Mesendoderm (in vitro differentiated cells): Measurements from ENCODE around the gene SLC35F3.

Source experiments
- DNase-seq: peaks from one replicate; pipeline ENCODE4 v3.0.0; 2013
- H2AK5ac ChIP-seq: 2 replicates; pipeline ENCODE4 v1.6.1; 2013; ENCODE audit warnings: low read length, inconsistent platforms
- H2BK120ac ChIP-seq: 2 replicates; pipeline ENCODE4 v1.6.1; 2013; ENCODE audit warnings: low read depth, mild to moderate bottlenecking, low read length, moderate library complexity, mixed read lengths
- H2BK15ac ChIP-seq: replicated peaks from 2 replicates; pipeline ENCODE4 v1.6.1; 2013; ENCODE audit warnings: low read depth, mild to moderate bottlenecking, moderate library complexity
- H2BK5ac ChIP-seq: 2 replicates; pipeline ENCODE4 v1.6.1; 2013; ENCODE audit warnings: low read length, inconsistent platforms
- H3K18ac ChIP-seq: 2 replicates; pipeline ENCODE4 v1.6.1; 2013; ENCODE audit warnings: mild to moderate bottlenecking, low read length, mixed read lengths
- H3K23ac ChIP-seq: one replicate; pipeline ENCODE4 v1.6.1; 2013; ENCODE audit warnings: low read length
- H3K27ac ChIP-seq: 2 replicates; pipeline ENCODE4 v1.5.1; 2013; ENCODE audit warnings: low read depth, mild to moderate bottlenecking, inconsistent platforms, low read length, moderate library complexity
- H3K27me3 ChIP-seq: 2 replicates; pipeline ENCODE4 v1.6.1; 2013; ENCODE audit warnings: low read length, control low read depth, mild to moderate bottlenecking, inconsistent platforms; ENCODE audit not compliant: insufficient read depth, poor library complexity
- H3K36me3 ChIP-seq: 2 replicates; pipeline ENCODE4 v1.6.1; 2013; ENCODE audit warnings: low read length, inconsistent platforms; ENCODE audit not compliant: control insufficient read depth, insufficient read depth
- H3K4ac ChIP-seq: one replicate; pipeline ENCODE4 v1.6.1; 2013; ENCODE audit warnings: low read depth, mild to moderate bottlenecking, low read length, moderate library complexity
- H3K4me1 ChIP-seq: 2 replicates; pipeline ENCODE4 v1.6.1; 2013; ENCODE audit warnings: low read depth, low read length, inconsistent platforms; ENCODE audit not compliant: control insufficient read depth
- H3K4me2 ChIP-seq: 2 replicates; pipeline ENCODE4 v1.6.1; 2013; ENCODE audit warnings: low read length
- H3K4me3 ChIP-seq: 2 replicates; pipeline ENCODE4 v1.5.1; 2013; ENCODE audit warnings: mild to moderate bottlenecking, low read length
- H3K56ac ChIP-seq: one replicate; pipeline ENCODE4 v1.6.1; 2013; ENCODE audit warnings: low read length
- H3K79me1 ChIP-seq: 2 replicates; pipeline ENCODE4 v1.6.1; 2013; ENCODE audit warnings: low read length, inconsistent platforms
- H3K79me2 ChIP-seq: 2 replicates; pipeline ENCODE4 v1.6.1; 2013; ENCODE audit warnings: mild to moderate bottlenecking, low read length; ENCODE audit not compliant: control insufficient read depth, insufficient read depth
- H3K9ac ChIP-seq: 2 replicates; pipeline ENCODE4 v1.6.1; 2013; ENCODE audit warnings: low read length, inconsistent platforms
- H4K5ac ChIP-seq: one replicate; pipeline ENCODE4 v1.6.1; 2013; ENCODE audit warnings: low read length
- H4K8ac ChIP-seq: one replicate; pipeline ENCODE4 v1.6.1; 2013; ENCODE audit warnings: low read depth, mild to moderate bottlenecking, control low read depth, low read length, moderate library complexity
- WGBS: extraction: QIAGEN DNeasy Blood & Tissue Kit; methylation state at CpG from one replicate; pipeline ENCODE4 v1.1.7; 2013; ENCODE audit warnings: low lambda C conversion rate, missing lambda C conversion rate; ENCODE audit not compliant: insufficient coverage; ENCODE audit errors: extremely low coverage; 5-methylcytosine and 5-hydroxymethylcytosine counted together

SLC35F3 gene

GRCh38 chr1:234316486-234316885 lies 412.0 kb downstream of the SLC35F3 start:
- no peak for DNase-seq
- no peak overlapping the region for H2BK5ac ChIP-seq
- WGBS: no CpG with 5 or more reads among the region's 18 CpGs
- H3K18ac ChIP-seq: no peak overlapping the region
- no peak overlapping the region for H3K4me2 ChIP-seq
- H4K8ac ChIP-seq: no peak overlapping the region
- no peaks in the 10 kb centered on the region for H3K4me1 ChIP-seq
- no peaks in the 10 kb centered on the region for H3K36me3 ChIP-seq
- H3K4me3 ChIP-seq: no peak overlapping the region
- H4K5ac ChIP-seq: no peak overlapping the region
- no peak overlapping the region for H3K4ac ChIP-seq
- H3K9ac ChIP-seq: no peak overlapping the region
- no peaks in the 10 kb centered on the region for H3K79me2 ChIP-seq
- no peak overlapping the region for H2BK120ac ChIP-seq
- no peak overlapping the region for H3K23ac ChIP-seq
- H3K56ac ChIP-seq: no peak overlapping the region
- H3K27me3 ChIP-seq: no peaks in the 10 kb centered on the region
- H3K27ac ChIP-seq: no peak overlapping the region
- H2BK15ac ChIP-seq: no peak overlapping the region
- no peak overlapping the region for H2AK5ac ChIP-seq
- H3K79me1 ChIP-seq: no peaks in the 10 kb centered on the region

- no peak for DNase-seq
- H2AK5ac ChIP-seq: no peak overlapping the region
- no peak overlapping the region for H4K8ac ChIP-seq
- H2BK15ac ChIP-seq: no peak overlapping the region
- H3K4me2 ChIP-seq: no peak overlapping the region
- no peaks in the 10 kb centered on the region for H3K79me1 ChIP-seq
- H3K79me2 ChIP-seq: no peaks in the 10 kb centered on the region
- H3K23ac ChIP-seq: no peak overlapping the region
- H3K36me3 ChIP-seq: no peaks in the 10 kb centered on the region
- no peak overlapping the region for H3K27ac ChIP-seq
- no peak overlapping the region for H4K5ac ChIP-seq
- no peak overlapping the region for H2BK5ac ChIP-seq
- H3K18ac ChIP-seq: no peak overlapping the region
- no peak overlapping the region for H3K4ac ChIP-seq
- no CpG with 5 or more reads among the region's 6 CpGs for WGBS
- H3K4me3 ChIP-seq: no peak overlapping the region
- no peak overlapping the region for H2BK120ac ChIP-seq
- H3K56ac ChIP-seq: no peak overlapping the region
- H3K27me3 ChIP-seq: no peaks in the 10 kb centered on the region
- H3K4me1 ChIP-seq: no peaks in the 10 kb centered on the region
- no peak overlapping the region for H3K9ac ChIP-seq
Observed at GRCh38 chr1:234316937-234317336, 412.5 kb downstream of the SLC35F3 start.

GRCh38 chr1:234320069-234320468 lies 415.6 kb downstream of the SLC35F3 start:
- DNase-seq: no peak
- H4K5ac ChIP-seq: no peak overlapping the region
- H2BK120ac ChIP-seq: no peak overlapping the region
- H3K79me2 ChIP-seq: no peaks in the 10 kb centered on the region
- no peak overlapping the region for H4K8ac ChIP-seq
- no peak overlapping the region for H3K27ac ChIP-seq
- H3K36me3 ChIP-seq: no peaks in the 10 kb centered on the region
- no peak overlapping the region for H3K18ac ChIP-seq
- H2BK15ac ChIP-seq: no peak overlapping the region
- no peak overlapping the region for H3K4me2 ChIP-seq
- WGBS: no CpG with 5 or more reads among the region's 5 CpGs
- H3K79me1 ChIP-seq: no peaks in the 10 kb centered on the region
- H3K4me3 ChIP-seq: no peak overlapping the region
- no peak overlapping the region for H2BK5ac ChIP-seq
- no peak overlapping the region for H3K4ac ChIP-seq
- H3K23ac ChIP-seq: no peak overlapping the region
- H3K27me3 ChIP-seq: no peaks in the 10 kb centered on the region
- H2AK5ac ChIP-seq: no peak overlapping the region
- no peak overlapping the region for H3K56ac ChIP-seq
- no peaks in the 10 kb centered on the region for H3K4me1 ChIP-seq
- H3K9ac ChIP-seq: no peak overlapping the region

GRCh38 chr1:234320549-234320948 lies 416.1 kb downstream of the SLC35F3 start:
- Histone ChIP-seq H4K5ac (no peak overlapping the region), H2BK120ac (no peak overlapping the region), H4K8ac (no peak overlapping the region), H3K4me3 (no peak overlapping the region), H3K4me2 (no peak overlapping the region), H3K79me2 (no peaks in the 10 kb centered on the region), H3K23ac (no peak overlapping the region), H3K27ac (no peak overlapping the region), H3K4ac (no peak overlapping the region), H3K27me3 (no peaks in the 10 kb centered on the region), H2AK5ac (no peak overlapping the region), H3K18ac (no peak overlapping the region), H3K4me1 (no peaks in the 10 kb centered on the region), H3K9ac (no peak overlapping the region), H3K79me1 (no peaks in the 10 kb centered on the region), H3K36me3 (no peaks in the 10 kb centered on the region), H2BK5ac (no peak overlapping the region), H2BK15ac (no peak overlapping the region), H3K56ac (no peak overlapping the region)
- DNase-seq: no peak
- WGBS: no CpG with 5 or more reads among the region's 8 CpGs

- Histone ChIP-seq H3K4ac (no peak overlapping the region), H2BK15ac (no peak overlapping the region), H4K8ac (no peak overlapping the region), H3K36me3 (no peaks in the 10 kb centered on the region), H3K4me1 (no peaks in the 10 kb centered on the region), H3K18ac (no peak overlapping the region), H3K79me2 (no peaks in the 10 kb centered on the region), H4K5ac (no peak overlapping the region), H3K27me3 (no peaks in the 10 kb centered on the region), H3K4me3 (no peak overlapping the region), H2BK5ac (no peak overlapping the region), H3K4me2 (no peak overlapping the region), H3K27ac (no peak overlapping the region), H3K56ac (no peak overlapping the region), H2BK120ac (no peak overlapping the region), H2AK5ac (no peak overlapping the region), H3K23ac (no peak overlapping the region), H3K79me1 (no peaks in the 10 kb centered on the region), H3K9ac (no peak overlapping the region)
- DNase-seq: no peak
- no CpG with 5 or more reads among the region's 6 CpGs for WGBS
Observed at GRCh38 chr1:234321231-234321630, 416.8 kb downstream of the SLC35F3 start.

GRCh38 chr1:234322097-234322496 lies 417.6 kb downstream of the SLC35F3 start:
- Histone ChIP-seq H3K27me3 (no peaks in the 10 kb centered on the region), H3K4me1 (no peaks in the 10 kb centered on the region)
- DNase-seq: no peak

More at GRCh38 chr1:234322097-234322496, 417.6 kb downstream of the SLC35F3 start:
- H3K4me3 ChIP-seq: no peak overlapping the region
- H3K79me1 ChIP-seq: no peaks in the 10 kb centered on the region
- H3K4ac ChIP-seq: no peak overlapping the region
- no peak overlapping the region for H3K27ac ChIP-seq
- no peak overlapping the region for H4K8ac ChIP-seq
- no peak overlapping the region for H3K56ac ChIP-seq
- no peaks in the 10 kb centered on the region for H3K36me3 ChIP-seq
- H2BK5ac ChIP-seq: no peak overlapping the region
- no peak overlapping the region for H2BK120ac ChIP-seq
- H3K4me2 ChIP-seq: no peak overlapping the region
- H2AK5ac ChIP-seq: no peak overlapping the region
- H4K5ac ChIP-seq: no peak overlapping the region
- WGBS: no CpG with 5 or more reads among the region's 3 CpGs
- no peak overlapping the region for H2BK15ac ChIP-seq
- no peaks in the 10 kb centered on the region for H3K79me2 ChIP-seq
- H3K23ac ChIP-seq: no peak overlapping the region
- H3K18ac ChIP-seq: no peak overlapping the region
- H3K9ac ChIP-seq: no peak overlapping the region
